H1 (cell line): ENCODE data around the gene TOB2. TPM values are rescaled to one million over a fixed set of nuclear protein-coding genes. Genes with fewer than 3 reads are reported as not detected.

Experiments
- CTCF ChIA-PET: fragments of 300-600 bp; sonication (Branson Sonifier 250); formaldehyde crosslinking; loops from one replicate; lab custom pipeline; 2021; ENCODE audit not compliant: partially characterized antibody; lab: Charles Lee
- POLR2A ChIA-PET: fragments of 300-600 bp; sonication (Branson Sonifier 250); formaldehyde crosslinking; loops from one replicate; lab custom pipeline; 2021; ENCODE audit warnings: inconsistent platforms; ENCODE audit not compliant: partially characterized antibody; lab: Charles Lee
- DNase-seq, 2 experiments: peaks; one replicate each; pipeline versions ENCODE4 v3.0.0 to v3.0.0-alpha.2; 2010 to 2022; ENCODE audit warnings: low spot score in 2 of 2, low read depth in 1 of 2, mixed read lengths in 1 of 2
- FAIRE-seq: peaks from 2 replicates; lab custom pipeline; 2011; peaks lifted over from hg19 to GRCh38; lab: Jason Lieb, UNC
- H2AFZ ChIP-seq: 2 replicates; pipeline ENCODE4 v1.8.1; 2012; ENCODE audit warnings: low read length, inconsistent platforms
- H2AK5ac ChIP-seq: 2 replicates; pipeline ENCODE4 v1.6.1; 2013; ENCODE audit warnings: low read depth, low read length
- H2BK120ac ChIP-seq: replicated peaks from 2 replicates; pipeline ENCODE3; 2013; ENCODE audit warnings: low read depth, low read length, inconsistent platforms
- H2BK12ac ChIP-seq: 2 replicates; pipeline ENCODE4 v1.6.1; 2013; ENCODE audit warnings: low read depth, low read length
- H2BK15ac ChIP-seq: 2 replicates; pipeline ENCODE4 v1.6.1; 2013; ENCODE audit warnings: low read length
- H2BK20ac ChIP-seq: 2 replicates; pipeline ENCODE4 v1.6.1; 2013; ENCODE audit warnings: low read length
- H2BK5ac ChIP-seq: 2 replicates; pipeline ENCODE4 v1.6.1; 2013; ENCODE audit warnings: low read depth, low read length
- H3K14ac ChIP-seq: 2 replicates; pipeline ENCODE4 v1.6.1; 2013; ENCODE audit warnings: inconsistent platforms; ENCODE audit not compliant: insufficient read length
- H3K18ac ChIP-seq: 2 replicates; pipeline ENCODE4 v1.6.1; 2013; ENCODE audit warnings: low read length; ENCODE audit errors: extremely low read depth
- H3K23ac ChIP-seq: 2 replicates; pipeline ENCODE4 v1.6.1; 2013; ENCODE audit warnings: inconsistent platforms; ENCODE audit not compliant: insufficient read length
- H3K23me2 ChIP-seq: 2 replicates; pipeline ENCODE4 v1.6.1; 2013; ENCODE audit warnings: low read depth, low read length
- H3K27ac ChIP-seq: 2 replicates; pipeline ENCODE4 v1.6.1; 2011; ENCODE audit warnings: low read depth, low read length, inconsistent platforms
- H3K27me3 ChIP-seq, 4 experiments: replicated peaks in 1 of 4; 1 replicate in 1 of 4; 2 replicates in 3 of 4; pipeline versions ENCODE4 v1.6.1 to v1.8.1; 2011 to 2013; ENCODE audit warnings: low read length in 3 of 4, mild to moderate bottlenecking in 3 of 4, inconsistent platforms in 2 of 4, mixed read lengths in 2 of 4, moderate library complexity in 1 of 4; ENCODE audit not compliant: control insufficient read depth in 3 of 4, insufficient read depth in 3 of 4; ENCODE audit errors: extremely low read depth in 1 of 4
- H3K36me3 ChIP-seq, 4 experiments: 2 replicates each; pipeline versions ENCODE4 v1.6.1 to v1.8.1; 2011 to 2013; ENCODE audit warnings: mild to moderate bottlenecking in 4 of 4, low read length in 3 of 4, moderate library complexity in 2 of 4, control low read depth in 1 of 4, inconsistent platforms in 1 of 4; ENCODE audit not compliant: insufficient read depth in 4 of 4, control insufficient read depth in 2 of 4
- H3K4ac ChIP-seq: replicated peaks from 2 replicates; pipeline ENCODE3; 2013; ENCODE audit warnings: low read length, low read depth, mixed read lengths, inconsistent platforms; ENCODE audit not compliant: insufficient read length
- H3K4me1 ChIP-seq, 4 experiments: replicated peaks in 1 of 4; 1 replicate in 1 of 4; 2 replicates in 3 of 4; pipeline versions ENCODE4 v1.6.1 to v1.8.1; 2011 to 2013; ENCODE audit warnings: low read length in 3 of 4, inconsistent platforms in 2 of 4, mixed read lengths in 1 of 4; ENCODE audit not compliant: insufficient read depth in 4 of 4, control insufficient read depth in 3 of 4
- H3K4me2 ChIP-seq, 2 experiments: 2 replicates each; pipeline versions ENCODE4 v1.6.1 to v1.8.1; 2011 to 2013; ENCODE audit warnings: low read depth in 2 of 2, low read length in 2 of 2, control low read depth in 1 of 2, inconsistent platforms in 1 of 2, mild to moderate bottlenecking in 1 of 2; ENCODE audit not compliant: insufficient read depth in 1 of 2
- H3K4me3 ChIP-seq, 4 experiments: fragments of 200-600, 300-600 bp in 1 of 4; sonication (generic), shearing (Covaris generic), sonication (Bioruptor Twin) in 1 of 4; 2 replicates each; pipeline versions ENCODE4 v1.5.1 to v1.8.1; 2011 to 2016; ENCODE audit warnings: low read length in 4 of 4, low read depth in 3 of 4, control low read depth in 2 of 4, inconsistent platforms in 2 of 4, mild to moderate bottlenecking in 2 of 4, mixed read lengths in 1 of 4, moderate library complexity in 1 of 4; ENCODE audit not compliant: insufficient read depth in 2 of 4; ENCODE audit errors: extremely low read depth in 1 of 4
- H3K56ac ChIP-seq: replicated peaks from 2 replicates; pipeline ENCODE3; 2013; ENCODE audit warnings: low read depth, mild to moderate bottlenecking, mixed read lengths, low read length, inconsistent platforms; ENCODE audit not compliant: insufficient read length
- H3K79me1 ChIP-seq: 2 replicates; pipeline ENCODE4 v1.6.1; 2013; ENCODE audit warnings: low read depth, low read length, control low read depth
- H3K79me2 ChIP-seq, 2 experiments: 2 replicates each; pipeline versions ENCODE4 v1.6.1 to v1.8.1; 2012 to 2013; ENCODE audit warnings: low read length in 2 of 2, mild to moderate bottlenecking in 2 of 2, inconsistent platforms in 1 of 2; ENCODE audit not compliant: insufficient read depth in 2 of 2, control insufficient read depth in 1 of 2
- H3K9ac ChIP-seq, 4 experiments: replicated peaks in 1 of 4; 1 replicate in 1 of 4; 2 replicates in 3 of 4; pipeline versions ENCODE4 v1.6.1 to v1.8.1; 2011 to 2013; ENCODE audit warnings: low read depth in 3 of 4, low read length in 3 of 4, control low read depth in 2 of 4, mild to moderate bottlenecking in 2 of 4, moderate library complexity in 2 of 4, inconsistent platforms in 1 of 4; ENCODE audit errors: extremely low read depth in 1 of 4
- H3K9me3 ChIP-seq, 2 experiments: 2 replicates each; pipeline versions ENCODE4 v1.6.1 to v1.8.1; 2012 to 2013; ENCODE audit warnings: mild to moderate bottlenecking in 2 of 2, moderate library complexity in 2 of 2, control low read depth in 1 of 2, inconsistent platforms in 1 of 2, low read depth in 1 of 2, low read length in 1 of 2, mixed read lengths in 1 of 2; ENCODE audit not compliant: insufficient read depth in 2 of 2
- H4K20me1 ChIP-seq, 2 experiments: replicated peaks in 1 of 2; 2 replicates each; pipeline versions ENCODE3 to v1.8.1; 2011 to 2013; ENCODE audit warnings: inconsistent platforms in 2 of 2, low read length in 2 of 2, mild to moderate bottlenecking in 1 of 2; ENCODE audit not compliant: insufficient read depth in 2 of 2, control insufficient read depth in 1 of 2
- H4K5ac ChIP-seq: 2 replicates; pipeline ENCODE4 v1.6.1; 2013; ENCODE audit warnings: low read length, low read depth, mixed read lengths, inconsistent platforms; ENCODE audit not compliant: insufficient read length
- H4K8ac ChIP-seq: 2 replicates; pipeline ENCODE4 v1.8.0; 2013; ENCODE audit warnings: mild to moderate bottlenecking, moderate library complexity, low read length, inconsistent platforms; ENCODE audit not compliant: insufficient read depth; ENCODE audit errors: extremely low read depth
- H4K91ac ChIP-seq: replicated peaks from 2 replicates; pipeline ENCODE3; 2013; ENCODE audit warnings: low read length, mixed read lengths, inconsistent platforms; ENCODE audit not compliant: insufficient read length
- BCL11A ChIP-seq, 2 experiments: IDR thresholded peaks; one replicate each; pipeline ENCODE4 v1.6.1; 2011; ENCODE audit warnings: low read depth in 2 of 2, low read length in 2 of 2, mild to moderate bottlenecking in 2 of 2
- CBX5 ChIP-seq: fragments of 300-800, 300-1000 bp; sonication (generic); IDR thresholded peaks from 2 replicates; pipeline ENCODE4 v1.7.1; 2016; ENCODE audit warnings: antibody characterized with exemption, low read length, low read depth
- CBX8 ChIP-seq: fragments of 300-800, 300-1000 bp; sonication (generic); IDR thresholded peaks from 2 replicates; pipeline ENCODE4 v1.7.1; 2016; ENCODE audit warnings: low read depth, low read length, borderline replicate concordance
- CHD1 ChIP-seq: IDR thresholded peaks from 2 replicates; pipeline ENCODE4 v1.6.1; 2012; ENCODE audit warnings: low read depth, low read length, improper control_type of control experiment
- CTBP2 ChIP-seq: IDR thresholded peaks from 2 replicates; pipeline ENCODE4 v1.7.0; 2011; ENCODE audit warnings: borderline replicate concordance, mild to moderate bottlenecking, moderate library complexity, mixed read lengths, low read length; ENCODE audit not compliant: insufficient read depth, insufficient read length
- EZH2 ChIP-seq: fragments of 200-600 bp; sonication (generic); IDR thresholded peaks from 2 replicates; pipeline ENCODE4 v1.7.1; 2012; ENCODE audit warnings: low read depth, mild to moderate bottlenecking, moderate library complexity, low read length, inconsistent platforms; ENCODE audit not compliant: severe bottlenecking
- GTF2F1 ChIP-seq: IDR thresholded peaks from 2 replicates; pipeline ENCODE4 v1.6.1; 2012; ENCODE audit warnings: low read depth, low read length, improper control_type of control experiment, borderline replicate concordance
- JUND ChIP-seq: IDR thresholded peaks from 2 replicates; pipeline ENCODE4 v1.6.1; 2011; ENCODE audit warnings: mild to moderate bottlenecking, improper control_type of control experiment, low read length
- POLR2AphosphoS5 ChIP-seq: IDR thresholded peaks from 2 replicates; pipeline ENCODE4 v1.6.1; 2011; ENCODE audit warnings: low read depth, low read length
- RXRA ChIP-seq: IDR thresholded peaks from 2 replicates; pipeline ENCODE4 v1.6.1; 2011; ENCODE audit warnings: low read depth, mild to moderate bottlenecking, low read length, moderate library complexity; ENCODE audit not compliant: insufficient read depth
- SIRT6 ChIP-seq: IDR thresholded peaks from one replicate; pipeline ENCODE4 v1.7.1; 2012; ENCODE audit warnings: low read length, inconsistent platforms
- SRF ChIP-seq: IDR thresholded peaks from 2 replicates; pipeline ENCODE4 v1.6.1; 2011; ENCODE audit warnings: mild to moderate bottlenecking, low read depth, low read length, moderate library complexity
- SUZ12 ChIP-seq: fragments of 200-600 bp; sonication (generic); IDR thresholded peaks from 2 replicates; pipeline ENCODE4 v1.6.1; 2012; ENCODE audit warnings: mild to moderate bottlenecking, inconsistent platforms, low read length, moderate library complexity, mixed read lengths
- WGBS, 2 experiments: shearing (Covaris generic) in 1 of 2; methylation state at CpG; one replicate each; pipeline versions ENCODE4 v1.1.6 to v1.1.7; 2013 to 2015; ENCODE audit warnings: low lambda C conversion rate in 2 of 2, mixed read lengths in 2 of 2, inconsistent platforms in 1 of 2, low coverage in 1 of 2, missing lambda C conversion rate in 1 of 2; ENCODE audit not compliant: insufficient replicate concordance in 2 of 2, insufficient coverage in 1 of 2, insufficient read length in 1 of 2; ENCODE audit errors: extremely low coverage in 1 of 2, missing lambda C conversion rate in 1 of 2; 5-methylcytosine and 5-hydroxymethylcytosine counted together
- polyA plus RNA-seq, 7 experiments: library from polyadenylated mRNA; depleted of rRNA in 3 of 7; stranded (reverse) in 5 of 7; unstranded in 2 of 7; fragments of >200 nt in 5 of 7; fragments of 200-250 nt in 2 of 7; gene quantifications; 1 replicate in 5 of 7; 2 replicates in 1 of 7; 4 replicates in 1 of 7; pipeline versions ENCODE4 v1.2.1 to v1.2.3, GENCODE V29; 2011 to 2013; ENCODE audit warnings: missing spikeins in 2 of 7, mixed read lengths in 2 of 7
- total RNA-seq: library from RNA; stranded (reverse); fragmentation: NEBNext Ultra II Directional; extraction: Animal tissue kit (Norgen Biotek cat#: 25700); gene quantifications from 2 replicates; pipeline ENCODE4 v1.2.1, GENCODE V29; 2021

TOB2 gene
- total and polyA plus RNA-seq, 2 of the 8 experiments (the other 6 are each of a cell fraction or from before 2014, with no cell fraction given): 27.0 to 54.1 TPM

DNA sequence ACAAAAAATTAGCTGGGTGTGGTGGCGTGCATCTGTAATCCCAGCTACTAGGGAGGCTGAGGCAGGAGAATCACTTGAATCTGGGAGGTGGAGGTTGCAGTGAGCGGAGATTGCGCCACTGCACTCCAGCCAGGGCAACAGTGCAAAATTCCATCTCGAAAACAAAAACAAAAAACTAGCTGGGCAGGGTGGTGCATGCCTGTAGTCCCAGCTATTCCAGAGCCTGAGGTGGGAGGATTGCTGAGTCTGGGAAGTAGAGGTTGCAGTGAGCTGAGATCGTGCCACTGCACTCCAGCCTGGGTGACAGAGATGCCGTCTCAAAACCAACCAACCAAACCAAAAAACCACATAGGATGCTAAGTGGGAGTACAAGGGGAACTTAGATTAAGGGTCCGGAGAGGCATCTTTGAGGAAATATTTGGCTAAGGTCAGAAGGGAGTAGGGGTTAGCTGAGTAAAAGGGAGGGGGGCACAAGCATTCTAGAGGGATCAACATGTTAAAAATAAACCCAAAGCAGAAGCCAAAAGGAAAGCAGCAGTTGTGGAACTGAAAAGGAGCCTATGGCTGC lies 11.6 kb upstream of the TOB2 start:
- Histone ChIP-seq H3K79me2 (no peaks in the 10 kb centered on the region), H2BK12ac (no peak overlapping the region), H3K36me3 (peaks cover 9 to 38% (median 26%) of the 10 kb centered on the region in 4 experiments; a peak in 7 of 8 replicates), H2BK5ac (no peak overlapping the region), H3K27me3 (no peaks in the 10 kb centered on the region), H3K14ac (no peak overlapping the region), H4K8ac (no peak overlapping the region), H3K9ac (no peak overlapping the region), H2AFZ (no peak overlapping the region), H4K20me1 (peaks cover 0 to 3% of the 10 kb centered on the region in 2 experiments), H3K79me1 (no peaks in the 10 kb centered on the region), H3K27ac (no peak overlapping the region), H3K23me2 (no peaks in the 10 kb centered on the region), H3K9me3 (no peaks in the 10 kb centered on the region), H3K4me1 (no peaks in the 10 kb centered on the region), H3K23ac (no peak overlapping the region), H3K56ac (no peak overlapping the region), H2BK120ac (no peak overlapping the region), H3K4me3 (no peak overlapping the region), H2BK20ac (no peak overlapping the region), H2AK5ac (no peak overlapping the region), H3K18ac (no peak overlapping the region), H4K5ac (no peak overlapping the region), H3K4me2 (no peak overlapping the region), H3K4ac (no peak overlapping the region), H4K91ac (no peak overlapping the region), H2BK15ac (no peak overlapping the region)
- no peak for TF ChIP-seq EZH2
- no peak for TF ChIP-seq CBX5
- no peak for TF ChIP-seq SUZ12
- TF ChIP-seq BCL11A (IDR thresholded peaks at IDR 0.05; ENCODE audit: low read depth in 2 of 2, low read length in 2 of 2): no peak
- no peak for TF ChIP-seq SIRT6
- no peak for TF ChIP-seq POLR2AphosphoS5
- TF ChIP-seq SRF: no peak
- no peak for TF ChIP-seq CHD1
- TF ChIP-seq CTBP2: no peak
- TF ChIP-seq JUND: no peak
- no peak for TF ChIP-seq CBX8
- no peak for TF ChIP-seq RXRA
- TF ChIP-seq GTF2F1: no peak
- CTCF ChIA-PET: interaction anchor here (1.1 to 5.7 kb wide), 4 partner anchors 10 to 59 kb away, joined by 3 to 29 read pairs (median 6); partner anchors contain the start of genes ACO2 and PHF5A
- POLR2A ChIA-PET: interaction anchor here (1.0 to 30.6 kb wide), 7 partner anchors 2 to 59 kb away, joined by 3 to 887 read pairs (median 5); partner anchors contain the start of genes ACO2, PHF5A and TOB2
- WGBS, 2 experiments: 88% methylated on average over 7 of the region's 7 CpGs; no CpG with 5 or more reads in 1 of the 2 experiments
- DNase-seq: no peak
- FAIRE-seq: no peak
